HUES6 (cell line): ENCODE measurements around the gene HOXD11.

Experiments used
- H3K27ac ChIP-seq: 2 replicates; pipeline ENCODE4 v1.7.0; 2013; ENCODE audit warnings: low read depth, mild to moderate bottlenecking, low read length, inconsistent platforms
- H3K27me3 ChIP-seq: 2 replicates; pipeline ENCODE4 v1.6.1; 2013; ENCODE audit warnings: low read length; ENCODE audit not compliant: control insufficient read depth, insufficient read depth
- H3K36me3 ChIP-seq: 2 replicates; pipeline ENCODE4 v1.6.1; 2013; ENCODE audit warnings: low read length; ENCODE audit not compliant: control insufficient read depth, insufficient read depth
- H3K4me1 ChIP-seq: 2 replicates; pipeline ENCODE4 v1.6.1; 2013; ENCODE audit warnings: low read length; ENCODE audit not compliant: control insufficient read depth, insufficient read depth
- H3K4me3 ChIP-seq: 2 replicates; pipeline ENCODE4 v1.5.1; 2013; ENCODE audit warnings: low read depth, low read length
- H3K9ac ChIP-seq: one replicate; pipeline ENCODE4 v1.6.1; 2013; ENCODE audit warnings: mild to moderate bottlenecking, low read length
- H3K9me3 ChIP-seq: 2 replicates; pipeline ENCODE4 v1.6.1; 2013; ENCODE audit warnings: low read depth, low read length; ENCODE audit not compliant: control insufficient read depth, insufficient read depth

The HOXD11 gene

GRCh38 chr2:176103194-176103593 lies 3.9 kb upstream of the HOXD11 start:
- no peak overlapping the region for H3K4me3 ChIP-seq
- H3K27me3 ChIP-seq = peaks cover 99% of the 10 kb centered on the region
- H3K27ac ChIP-seq = no peak overlapping the region
- no peaks in the 10 kb centered on the region for H3K9me3 ChIP-seq
- H3K9ac ChIP-seq = no peak overlapping the region
- peaks cover 52% of the 10 kb centered on the region for H3K4me1 ChIP-seq
- no peaks in the 10 kb centered on the region for H3K36me3 ChIP-seq

GRCh38 chr2:176103742-176104315 lies 3.3 kb upstream of the HOXD11 start:
- Histone ChIP-seq H3K4me3 (peak overlapping the region; percentile 52), H3K9ac (no peak overlapping the region), H3K9me3 (no peaks in the 10 kb centered on the region), H3K27ac (no peak overlapping the region), H3K4me1 (peaks cover 51% of the 10 kb centered on the region), H3K36me3 (no peaks in the 10 kb centered on the region), H3K27me3 (peaks cover 99% of the 10 kb centered on the region)

GRCh38 chr2:176104316-176105077 lies 2.6 kb upstream of the HOXD11 start:
- H3K9ac ChIP-seq = peak overlapping the region; percentile 62
- no peak overlapping the region for H3K27ac ChIP-seq
- no peaks in the 10 kb centered on the region for H3K9me3 ChIP-seq
- H3K4me1 ChIP-seq = peaks cover 45% of the 10 kb centered on the region
- peak overlapping the region; percentile 52 for H3K4me3 ChIP-seq
- H3K27me3 ChIP-seq = peaks cover 99% of the 10 kb centered on the region
- no peaks in the 10 kb centered on the region for H3K36me3 ChIP-seq

GRCh38 chr2:176105078-176105729 lies 1.9 kb upstream of the HOXD11 start:
- Histone ChIP-seq H3K27ac (no peak overlapping the region), H3K9me3 (no peaks in the 10 kb centered on the region), H3K4me1 (peaks cover 40% of the 10 kb centered on the region), H3K9ac (peak overlapping the region; percentile 62), H3K4me3 (peak overlapping the region; percentile 52), H3K27me3 (peaks cover 99% of the 10 kb centered on the region), H3K36me3 (no peaks in the 10 kb centered on the region)

- peaks cover 33% of the 10 kb centered on the region for H3K4me1 ChIP-seq
- no peak overlapping the region for H3K27ac ChIP-seq
- peak overlapping the region; percentile 52 for H3K4me3 ChIP-seq
- H3K27me3 ChIP-seq = peaks cover 99% of the 10 kb centered on the region
- H3K9ac ChIP-seq = peak overlapping the region; percentile 62
- H3K9me3 ChIP-seq = no peaks in the 10 kb centered on the region
- no peaks in the 10 kb centered on the region for H3K36me3 ChIP-seq
Observed at GRCh38 chr2:176105730-176106580, 1.1 kb upstream of the HOXD11 start.

- Histone ChIP-seq H3K4me3 (no peak overlapping the region), H3K27me3 (peaks cover 99% of the 10 kb centered on the region), H3K9me3 (no peaks in the 10 kb centered on the region), H3K4me1 (peaks cover 33% of the 10 kb centered on the region), H3K27ac (no peak overlapping the region), H3K36me3 (no peaks in the 10 kb centered on the region), H3K9ac (no peak overlapping the region)
Observed at GRCh38 chr2:176107731-176108181, 676 bp downstream of the HOXD11 start.

- peaks cover 99% of the 10 kb centered on the region for H3K27me3 ChIP-seq
Observed at GRCh38 chr2:176109192-176109901, 2.3 kb downstream of the HOXD11 start.

GRCh38 chr2:176109946-176110345 lies 2.9 kb downstream of the HOXD11 start:
- H3K4me3 ChIP-seq = no peak overlapping the region; the same call in 1 of the 2 replicates
- peaks cover 21% of the 10 kb centered on the region for H3K4me1 ChIP-seq
- no peaks in the 10 kb centered on the region for H3K36me3 ChIP-seq
- no peak overlapping the region for H3K27ac ChIP-seq
- H3K9me3 ChIP-seq = no peaks in the 10 kb centered on the region
- H3K27me3 ChIP-seq = peaks cover 99% of the 10 kb centered on the region
- peak overlapping the region; percentile 74 for H3K9ac ChIP-seq

More at GRCh38 chr2:176109192-176109901, 2.3 kb downstream of the HOXD11 start:
- Histone ChIP-seq H3K4me1 (peaks cover 27% of the 10 kb centered on the region), H3K9ac (peak overlapping the region; percentile 74), H3K27ac (no peak overlapping the region), H3K4me3 (peak overlapping the region; percentile 25; the same call in 1 of the 2 replicates), H3K9me3 (no peaks in the 10 kb centered on the region), H3K36me3 (no peaks in the 10 kb centered on the region)

- H3K4me3 ChIP-seq = no peak overlapping the region
- H3K27ac ChIP-seq = no peak overlapping the region
- H3K9ac ChIP-seq = no peak overlapping the region
- H3K36me3 ChIP-seq = no peaks in the 10 kb centered on the region
- H3K9me3 ChIP-seq = no peaks in the 10 kb centered on the region
- H3K27me3 ChIP-seq = peaks cover 99% of the 10 kb centered on the region
- peaks cover 13% of the 10 kb centered on the region for H3K4me1 ChIP-seq
Observed at GRCh38 chr2:176110415-176111308, 3.6 kb downstream of the HOXD11 start.
